GM19463 (cell line): ENCODE results near the gene VAPB.

Experiments used
- ATAC-seq: cut with Tn5 transposase; IDR thresholded peaks from one replicate; pipeline ENCODE4 v1.9.1; 2021; ENCODE audit warnings: mild to moderate bottlenecking, moderate library complexity; ENCODE audit not compliant: unreplicated experiment

Gene VAPB

DNA sequence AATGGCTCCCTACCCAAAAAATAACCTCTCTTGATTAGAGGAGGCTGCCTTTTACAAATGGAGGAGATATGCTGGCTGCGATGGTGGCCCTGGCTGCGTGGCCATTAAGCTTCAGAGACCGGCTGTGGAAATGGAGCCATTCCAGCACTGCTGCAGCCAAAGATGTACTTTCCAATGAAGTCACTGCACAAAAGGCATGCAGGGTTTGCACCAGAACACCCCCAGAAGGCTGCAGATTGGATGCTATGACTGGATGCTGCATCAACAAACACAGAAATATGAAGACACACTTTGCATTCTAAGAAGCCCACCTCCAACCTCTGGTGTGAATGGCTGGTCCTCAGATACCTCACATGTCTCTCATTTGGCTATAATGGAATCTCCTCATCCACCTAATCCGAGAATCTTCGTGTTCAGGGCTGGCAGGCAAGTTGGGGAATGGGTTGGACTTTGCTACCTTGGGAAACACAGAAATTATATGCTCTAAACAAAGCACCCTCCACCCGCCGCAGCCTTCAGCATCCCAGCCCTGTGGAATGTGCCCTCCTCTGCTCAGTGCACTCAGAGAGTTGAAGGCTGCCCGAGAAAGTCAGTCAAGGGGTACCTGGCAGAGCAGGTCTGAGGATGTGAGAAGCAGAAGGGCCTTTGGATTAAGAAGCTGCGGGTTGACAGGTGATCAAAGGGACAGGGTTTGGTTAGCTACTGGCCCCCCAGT is 90.9 kb downstream of the VAPB start:
- no peak for ATAC-seq

GRCh38 chr20:58480551-58481336 is 91.7 kb downstream of the VAPB start:
- ATAC-seq = no peak

- no peak for ATAC-seq
Observed at GRCh38 chr20:58481481-58482021, 92.5 kb downstream of the VAPB start.

- no peak for ATAC-seq
Observed at GRCh38 chr20:58482416-58482815, 93.4 kb downstream of the VAPB start.

DNA sequence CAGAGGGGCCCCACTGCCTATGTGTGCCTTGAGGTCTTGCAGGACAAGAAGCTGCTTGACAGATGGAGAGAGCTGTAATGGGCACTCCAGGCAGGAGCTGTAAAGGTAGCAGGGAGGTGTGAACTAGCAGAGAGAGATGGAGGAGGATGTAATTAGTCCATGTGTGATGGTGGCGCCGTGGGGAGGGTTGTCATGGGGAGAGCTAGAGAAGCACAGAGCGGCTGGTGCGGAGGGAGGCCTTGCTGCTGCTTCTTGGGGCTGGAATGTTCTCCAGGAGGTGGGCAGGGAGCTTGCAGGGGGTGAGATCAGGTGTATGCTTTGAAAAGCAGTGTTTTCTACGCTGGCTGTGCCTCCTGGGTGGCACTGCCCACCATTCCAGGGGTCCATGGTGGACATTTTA is 94.0 kb downstream of the VAPB start:
- ATAC-seq = no peak

DNA sequence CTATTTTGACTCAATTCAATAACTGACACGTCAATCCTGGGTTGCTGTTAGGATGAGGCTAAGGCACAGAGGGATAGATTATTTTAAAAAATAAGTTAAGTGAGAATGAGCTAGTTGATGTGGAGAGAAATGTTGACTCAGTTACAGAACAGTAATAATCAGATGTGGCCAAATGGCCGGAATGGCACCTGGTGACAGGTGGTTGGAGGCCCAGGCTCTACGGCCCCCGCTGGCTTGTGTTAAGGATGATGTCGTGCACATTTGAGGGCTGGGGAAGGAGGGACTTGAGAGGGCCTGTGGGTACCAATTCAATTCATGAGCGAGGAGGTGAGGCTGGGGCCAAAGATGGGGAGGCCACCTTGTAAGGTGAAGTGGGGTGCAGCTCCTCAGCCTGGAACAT is 94.4 kb downstream of the VAPB start:
- ATAC-seq = no peak

- no peak for ATAC-seq
Observed at GRCh38 chr20:58485393-58485792, 96.4 kb downstream of the VAPB start.

GRCh38 chr20:58486207-58486606 is 97.2 kb downstream of the VAPB start:
- no peak for ATAC-seq

DNA sequence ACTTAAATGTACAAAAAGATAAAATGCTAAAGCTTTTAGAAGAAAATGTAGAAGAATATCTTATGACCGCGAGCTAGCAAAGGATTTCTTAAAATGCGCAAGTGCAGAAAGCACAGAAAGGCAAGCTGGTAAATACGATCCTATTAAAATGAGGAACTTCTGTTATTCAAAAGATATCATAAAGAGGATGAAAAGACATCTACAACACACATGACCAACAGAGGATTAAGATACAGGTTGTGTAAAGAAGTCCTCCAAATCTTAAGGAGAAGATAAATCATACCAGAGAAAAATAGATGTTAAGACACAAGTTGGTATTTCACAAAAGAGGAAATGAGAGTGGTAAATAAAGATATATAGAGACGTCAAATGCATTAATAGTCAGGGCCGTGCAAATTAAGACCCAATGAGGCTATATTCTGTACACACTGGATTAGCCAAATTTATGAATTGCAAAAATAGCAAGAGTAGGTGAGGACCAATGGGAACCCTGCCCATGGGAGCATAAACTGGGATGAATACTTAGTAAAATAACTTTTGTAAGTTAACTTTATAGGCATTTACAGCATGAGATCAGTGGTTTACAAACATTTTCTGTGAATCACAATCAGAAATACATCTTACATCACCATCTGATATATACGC is 103.2 kb downstream of the VAPB start:
- no peak for ATAC-seq

GRCh38 chr20:58492795-58493524 is 103.9 kb downstream of the VAPB start:
- no peak for ATAC-seq

DNA sequence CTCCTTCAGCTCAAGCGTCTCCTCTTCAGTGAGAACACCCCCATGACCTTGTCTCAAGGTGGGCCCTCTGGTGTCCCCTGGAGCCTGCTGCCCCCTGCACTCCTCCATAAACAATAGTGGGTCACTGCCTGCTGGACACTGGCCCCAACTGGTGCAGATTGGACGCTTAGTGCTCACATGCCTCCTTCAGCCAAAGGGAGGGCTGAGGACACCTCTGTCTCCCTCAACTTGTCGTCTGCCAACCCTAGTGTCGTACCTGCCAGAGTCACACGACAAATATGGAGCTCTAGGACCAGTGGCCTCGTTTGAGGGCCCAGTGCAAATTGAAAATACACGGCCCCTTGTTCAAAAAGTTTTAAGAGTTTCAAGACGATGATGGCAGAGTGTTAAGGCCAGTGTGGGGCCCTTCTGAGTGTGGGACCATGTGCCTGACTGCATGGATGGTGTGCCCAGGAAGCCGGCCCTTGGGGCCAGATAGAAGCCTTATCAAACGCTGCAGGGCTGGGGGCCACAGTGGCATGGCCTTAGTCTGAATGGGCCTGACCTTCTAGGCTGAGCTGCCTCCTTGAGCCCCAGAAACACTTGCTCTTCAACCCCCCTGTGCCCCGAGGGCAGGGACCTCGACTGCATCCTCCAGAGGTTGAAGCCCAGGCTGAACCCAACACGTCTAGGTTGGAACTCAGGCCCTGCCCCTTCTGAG is 106.0 kb downstream of the VAPB start:
- no peak for ATAC-seq

DNA sequence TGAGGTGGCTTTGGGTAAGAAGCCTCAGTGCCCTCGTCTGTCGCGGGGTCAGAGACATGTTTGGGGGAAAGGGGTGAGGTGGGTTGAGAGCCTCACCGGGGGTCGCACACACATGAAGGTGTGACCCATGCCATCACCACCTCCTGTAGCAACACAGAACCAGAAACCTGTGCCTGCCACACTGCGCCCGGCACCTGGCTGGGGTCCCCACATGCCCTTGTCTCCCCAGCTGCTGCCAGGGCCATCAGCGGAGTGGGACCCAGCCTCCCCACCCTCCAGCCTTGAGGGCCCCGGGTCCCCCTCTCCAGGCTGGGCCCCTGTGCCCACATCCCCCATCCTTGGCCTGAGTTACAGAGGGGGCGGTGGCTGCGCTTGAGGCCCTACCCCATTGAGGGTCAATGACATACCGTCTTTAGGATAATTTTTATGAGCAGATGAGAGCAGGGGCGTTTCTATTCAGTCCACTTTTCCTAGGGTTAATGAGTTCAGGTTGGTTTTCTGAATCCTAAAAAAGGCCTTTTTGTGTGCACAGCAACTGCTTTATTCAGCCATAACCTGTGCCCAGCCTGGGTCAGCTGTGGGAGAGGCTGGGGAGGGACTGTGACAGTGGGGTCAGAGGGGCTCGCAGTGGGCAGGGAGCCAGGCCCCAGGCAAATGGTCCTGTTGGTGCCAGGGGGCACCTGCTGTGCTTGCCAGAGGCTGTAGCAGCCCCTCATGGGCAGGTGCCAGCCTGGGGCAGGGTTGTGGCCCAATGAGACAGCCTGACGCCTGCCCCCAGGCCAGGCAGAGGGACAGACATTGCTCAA is 106.8 kb downstream of the VAPB start:
- no peak for ATAC-seq

- no peak for ATAC-seq
Observed at GRCh38 chr20:58496429-58496769, 107.4 kb downstream of the VAPB start.

DNA sequence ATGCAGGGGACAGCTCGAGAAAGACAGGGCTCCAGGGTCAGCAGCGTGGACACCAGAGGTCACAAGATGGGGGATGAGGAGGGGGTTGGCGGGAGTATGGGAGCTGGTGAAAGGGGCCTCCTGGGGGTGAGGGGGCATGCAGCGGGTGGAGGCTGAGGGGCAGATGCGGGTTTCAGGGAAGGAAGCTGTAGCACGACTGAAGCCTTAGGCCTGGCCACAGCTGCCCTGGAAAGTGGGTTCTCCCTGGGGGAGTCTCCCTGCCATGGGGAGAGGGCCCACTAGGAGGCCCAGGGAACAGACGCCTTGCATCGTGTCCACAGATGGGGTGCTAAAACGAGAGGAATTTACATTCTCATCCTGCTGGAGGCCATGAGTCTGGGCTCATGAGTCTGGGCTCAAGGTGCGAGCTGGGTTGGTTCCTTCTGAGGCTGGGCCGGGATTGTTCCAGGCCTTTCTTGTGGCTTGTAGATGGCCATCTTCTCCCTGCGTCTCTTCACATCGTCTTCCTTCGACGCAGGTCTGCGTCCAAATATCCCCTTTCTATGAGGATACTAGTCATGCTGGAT is 108.1 kb downstream of the VAPB start:
- no peak for ATAC-seq

DNA sequence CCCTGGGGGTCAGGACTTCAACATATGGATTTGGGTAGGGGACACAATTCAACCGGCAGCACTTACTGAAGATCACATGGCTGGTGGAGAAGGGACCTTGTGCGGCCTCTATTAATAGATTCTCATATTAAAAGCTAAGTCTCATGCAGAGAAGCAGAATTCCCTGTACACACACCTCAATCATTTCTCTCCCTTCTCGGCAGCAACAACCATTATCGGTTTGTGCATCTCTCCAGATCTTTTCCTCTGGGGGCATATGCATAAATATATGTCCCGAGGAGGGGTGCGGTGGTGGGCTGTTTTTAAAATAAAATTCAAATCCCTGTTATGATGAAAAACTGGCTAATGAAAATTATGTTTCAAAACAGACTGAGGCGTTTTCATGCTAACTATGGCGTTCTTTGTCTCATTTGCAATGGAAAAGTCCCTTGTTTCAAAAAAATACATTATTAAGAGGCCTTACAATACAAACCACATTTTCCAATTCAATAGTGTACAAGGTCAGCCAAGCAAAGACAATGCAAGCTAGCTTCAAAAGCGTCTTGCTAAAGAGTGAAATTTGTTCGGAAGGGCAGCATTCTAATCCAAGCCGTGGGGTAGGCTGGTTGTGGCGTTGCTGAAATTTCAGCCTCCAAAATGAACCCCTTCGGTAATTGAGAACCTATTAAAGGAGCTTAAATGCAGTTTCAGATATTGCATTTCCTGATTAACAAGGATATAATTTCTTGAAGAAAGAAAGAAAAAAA is 108.9 kb downstream of the VAPB start:
- no peak for ATAC-seq

- ATAC-seq = no peak
Observed at GRCh38 chr20:58498470-58499068, 109.5 kb downstream of the VAPB start.

DNA sequence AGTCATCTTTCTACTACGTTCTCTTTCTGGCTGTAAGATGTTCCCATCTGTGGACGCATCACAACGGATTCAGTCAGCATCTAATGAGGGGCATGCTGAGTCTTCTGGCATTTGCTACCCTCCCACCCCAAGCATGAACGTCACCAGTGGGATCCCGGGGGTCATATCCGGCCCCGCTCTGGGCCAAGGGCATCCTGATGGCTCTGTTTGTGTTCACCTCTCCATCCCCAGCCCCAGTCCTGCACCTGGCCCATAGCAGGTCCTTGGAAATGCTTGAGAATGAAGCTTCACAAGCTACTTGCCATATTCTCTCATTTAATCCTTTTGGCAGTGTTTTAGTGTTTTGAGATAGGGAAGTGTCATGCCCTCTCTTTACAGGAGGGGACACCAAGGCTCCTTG is 111.2 kb downstream of the VAPB start:
- no peak for ATAC-seq
